ENCODE measurements around the gene STOX1.
"Not testable (repeated sequence)": the region's sequence is repeated elsewhere in the genome, so short reads cannot be mapped to it uniquely, and the experiment has no call there.

Gene STOX1, protein sequence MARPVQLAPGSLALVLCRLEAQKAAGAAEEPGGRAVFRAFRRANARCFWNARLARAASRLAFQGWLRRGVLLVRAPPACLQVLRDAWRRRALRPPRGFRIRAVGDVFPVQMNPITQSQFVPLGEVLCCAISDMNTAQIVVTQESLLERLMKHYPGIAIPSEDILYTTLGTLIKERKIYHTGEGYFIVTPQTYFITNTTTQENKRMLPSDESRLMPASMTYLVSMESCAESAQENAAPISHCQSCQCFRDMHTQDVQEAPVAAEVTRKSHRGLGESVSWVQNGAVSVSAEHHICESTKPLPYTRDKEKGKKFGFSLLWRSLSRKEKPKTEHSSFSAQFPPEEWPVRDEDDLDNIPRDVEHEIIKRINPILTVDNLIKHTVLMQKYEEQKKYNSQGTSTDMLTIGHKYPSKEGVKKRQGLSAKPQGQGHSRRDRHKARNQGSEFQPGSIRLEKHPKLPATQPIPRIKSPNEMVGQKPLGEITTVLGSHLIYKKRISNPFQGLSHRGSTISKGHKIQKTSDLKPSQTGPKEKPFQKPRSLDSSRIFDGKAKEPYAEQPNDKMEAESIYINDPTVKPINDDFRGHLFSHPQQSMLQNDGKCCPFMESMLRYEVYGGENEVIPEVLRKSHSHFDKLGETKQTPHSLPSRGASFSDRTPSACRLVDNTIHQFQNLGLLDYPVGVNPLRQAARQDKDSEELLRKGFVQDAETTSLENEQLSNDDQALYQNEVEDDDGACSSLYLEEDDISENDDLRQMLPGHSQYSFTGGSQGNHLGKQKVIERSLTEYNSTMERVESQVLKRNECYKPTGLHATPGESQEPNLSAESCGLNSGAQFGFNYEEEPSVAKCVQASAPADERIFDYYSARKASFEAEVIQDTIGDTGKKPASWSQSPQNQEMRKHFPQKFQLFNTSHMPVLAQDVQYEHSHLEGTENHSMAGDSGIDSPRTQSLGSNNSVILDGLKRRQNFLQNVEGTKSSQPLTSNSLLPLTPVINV

GRCh38 chr10:68826764-68827591, at the start of gene STOX1:
Gene STOX1 (plus strand): TSS chr10:68827531. CDS start chr10:68827624, 93 bp downstream.
- DNase-seq (ENCODE audit: extremely low read depth in 1 of 2, low read depth in 1 of 2): peak; percentile 28 to 30

GRCh38 chr10:68781613-68782574, 45.4 kb upstream of the STOX1 start:
- no peak for DNase-seq (ENCODE audit: extremely low read depth in 1 of 2, low read depth in 1 of 2)

GRCh38 chr10:68784476-68784875, 42.9 kb upstream of the STOX1 start:
- DNase-seq (ENCODE audit: extremely low read depth in 1 of 2, low read depth in 1 of 2): no peak

GRCh38 chr10:68787813-68788212, 39.5 kb upstream of the STOX1 start:
- DNase-seq (ENCODE audit: extremely low read depth in 1 of 2, low read depth in 1 of 2): no peak

- no peak for DNase-seq (ENCODE audit: extremely low read depth in 1 of 2, low read depth in 1 of 2)
Measured at GRCh38 chr10:68790476-68790875, 36.9 kb upstream of the STOX1 start.

GRCh38 chr10:68792115-68792514, 35.2 kb upstream of the STOX1 start:
- no peak for DNase-seq (ENCODE audit: extremely low read depth in 1 of 2, low read depth in 1 of 2)

DNA sequence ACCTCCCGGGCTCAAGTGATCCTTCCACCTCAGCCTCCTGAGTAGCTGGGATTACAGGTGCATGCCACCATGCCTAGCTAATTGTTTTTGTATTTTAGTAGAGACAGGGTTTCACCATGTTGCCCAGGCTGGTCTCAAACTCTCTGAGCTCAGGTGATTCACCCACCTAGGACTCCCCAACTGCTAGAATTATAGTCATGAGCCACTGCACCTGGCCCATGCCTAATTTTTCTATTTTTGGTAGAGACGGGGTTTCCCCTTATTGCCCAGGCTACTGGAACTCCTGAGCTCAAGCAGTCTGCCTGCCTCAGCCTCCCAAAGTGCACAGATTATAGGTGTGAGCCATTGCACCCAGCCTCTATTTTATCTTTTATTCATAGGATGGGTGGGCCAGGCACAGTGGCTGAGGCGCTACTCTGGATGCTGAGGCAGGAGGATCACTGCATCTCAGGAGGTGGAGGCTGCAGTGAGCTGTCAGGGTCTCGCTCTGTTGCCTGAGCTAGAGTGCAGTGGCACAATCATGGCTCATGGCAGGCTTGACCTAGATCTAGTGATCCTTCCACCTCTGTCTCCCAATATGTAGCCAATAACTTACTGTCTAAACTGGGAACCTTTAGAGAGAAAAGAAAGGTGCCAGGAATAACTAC, 31.3 kb upstream of the STOX1 start:
- no peak for DNase-seq (ENCODE audit: extremely low read depth in 1 of 2, low read depth in 1 of 2)

- DNase-seq (ENCODE audit: extremely low read depth in 1 of 2, low read depth in 1 of 2): no peak
Measured at GRCh38 chr10:68796605-68797004, 30.7 kb upstream of the STOX1 start.

GRCh38 chr10:68800211-68800610, 27.1 kb upstream of the STOX1 start:
- DNase-seq (ENCODE audit: extremely low read depth in 1 of 2, low read depth in 1 of 2): no peak

DNA sequence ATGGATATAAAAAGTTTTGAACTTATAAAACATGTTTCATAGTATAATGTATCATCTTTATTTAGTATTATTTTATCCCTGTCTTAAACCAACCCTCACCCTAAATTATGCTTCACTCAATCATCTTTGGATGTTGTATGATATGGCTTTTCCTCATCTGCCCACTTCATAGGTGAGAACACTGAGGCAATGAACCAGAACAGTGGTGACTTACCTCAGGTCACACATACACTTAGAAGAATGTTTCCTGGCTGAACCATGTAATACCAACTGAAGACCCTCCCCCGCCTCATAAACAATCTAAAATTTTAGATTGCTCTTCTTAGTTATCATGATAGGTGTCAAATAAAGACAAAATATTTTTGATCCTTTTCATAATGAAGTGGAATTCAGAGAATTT, 22.6 kb upstream of the STOX1 start:
- DNase-seq (ENCODE audit: extremely low read depth in 1 of 2, low read depth in 1 of 2): no peak

DNA sequence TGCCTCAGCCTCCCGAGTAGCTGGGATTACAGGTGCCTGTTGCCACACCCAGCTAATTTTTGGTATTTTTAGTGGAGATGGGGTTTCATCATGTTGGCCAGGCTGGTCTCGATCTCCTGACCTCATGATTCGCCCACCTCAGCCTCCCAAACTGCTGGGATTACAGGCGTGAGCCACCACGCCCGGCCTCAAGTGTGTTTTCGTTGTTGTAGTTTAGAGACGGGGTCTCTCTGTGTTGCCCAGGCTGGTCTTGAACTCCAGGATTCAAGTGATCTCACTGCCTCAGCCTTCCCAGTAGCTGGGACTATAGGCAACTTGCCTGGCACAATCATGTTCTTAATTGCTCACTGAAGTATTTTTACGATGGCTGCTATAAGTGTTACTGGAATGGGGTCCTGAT, 16.5 kb upstream of the STOX1 start:
- not testable (repeated sequence) for DNase-seq (ENCODE audit: extremely low read depth in 1 of 2, low read depth in 1 of 2)

GRCh38 chr10:68811314-68812009, 15.9 kb upstream of the STOX1 start:
- DNase-seq (ENCODE audit: extremely low read depth in 1 of 2, low read depth in 1 of 2): no peak

GRCh38 chr10:68812420-68812819, 14.9 kb upstream of the STOX1 start:
- DNase-seq (ENCODE audit: extremely low read depth in 1 of 2, low read depth in 1 of 2): no peak

- DNase-seq (ENCODE audit: extremely low read depth in 1 of 2, low read depth in 1 of 2): no peak
Measured at GRCh38 chr10:68813559-68813958, 13.8 kb upstream of the STOX1 start.

DNA sequence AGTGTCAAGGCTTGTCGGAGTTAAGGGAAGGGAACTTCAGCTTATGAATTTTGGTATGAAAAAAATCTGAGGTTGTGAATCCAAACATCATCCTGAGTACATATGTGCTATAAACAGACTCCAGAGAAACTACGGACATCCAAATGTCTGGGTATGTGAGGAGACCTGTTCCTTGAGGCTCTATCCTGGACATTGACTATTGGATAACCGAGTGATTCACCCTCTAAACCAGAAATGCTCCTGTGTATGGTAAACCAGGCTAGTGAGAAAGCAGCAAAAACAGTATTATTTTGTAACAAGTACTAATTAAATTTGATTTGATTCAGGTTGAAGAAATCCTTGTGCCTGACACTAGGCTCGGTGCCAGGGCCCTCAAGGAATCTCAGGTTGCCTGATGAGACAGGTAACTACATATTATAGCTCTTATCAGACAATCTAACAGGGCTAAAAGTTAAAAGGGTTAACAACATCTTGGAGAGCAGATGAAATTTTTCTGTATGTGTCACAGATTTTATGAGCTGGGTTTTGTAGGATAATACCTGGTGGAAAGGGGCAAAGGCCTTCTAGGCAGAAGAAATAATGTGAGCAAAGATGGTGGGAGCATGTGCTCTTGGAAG, 10.4 kb upstream of the STOX1 start:
- DNase-seq (ENCODE audit: extremely low read depth in 1 of 2, low read depth in 1 of 2): no peak

GRCh38 chr10:68820359-68820758, 7.0 kb upstream of the STOX1 start:
- DNase-seq (ENCODE audit: extremely low read depth in 1 of 2, low read depth in 1 of 2): not testable (repeated sequence)

DNA sequence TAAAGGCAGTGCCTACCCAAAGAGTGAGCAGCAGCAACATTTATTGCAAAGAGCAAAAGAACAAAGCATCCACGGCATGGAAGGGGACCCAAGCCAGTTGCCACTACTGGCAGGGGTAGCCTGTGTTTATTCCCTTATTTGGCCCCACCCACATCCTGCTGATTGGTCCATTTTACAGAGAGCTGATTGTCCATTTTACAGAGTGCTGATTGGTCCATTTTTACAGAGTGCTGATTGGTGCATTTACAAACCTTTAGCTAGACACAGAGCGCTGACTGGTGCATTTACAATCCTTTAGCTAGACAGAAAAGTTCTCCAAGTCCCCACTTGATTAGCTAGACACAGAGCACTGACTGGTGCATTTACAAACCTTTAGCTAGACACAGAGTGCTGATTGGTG, 4.7 kb upstream of the STOX1 start:
- DNase-seq (ENCODE audit: extremely low read depth in 1 of 2, low read depth in 1 of 2): not testable (repeated sequence)

- not testable (repeated sequence) for DNase-seq (ENCODE audit: extremely low read depth in 1 of 2, low read depth in 1 of 2)
Measured at GRCh38 chr10:68827592-68827959, 245 bp downstream of the STOX1 start.
